HG02798 (cell line): ENCODE data around the gene LRRN2.
"Not testable (repeated sequence)": the region's sequence is repeated elsewhere in the genome, so short reads cannot be mapped to it uniquely, and the experiment has no call there.

Experiments
- ATAC-seq: cut with Tn5 transposase; IDR thresholded peaks from one replicate; pipeline ENCODE4 v1.9.1; 2021; ENCODE audit warnings: mild to moderate bottlenecking; ENCODE audit not compliant: unreplicated experiment, poor library complexity

Gene LRRN2

DNA sequence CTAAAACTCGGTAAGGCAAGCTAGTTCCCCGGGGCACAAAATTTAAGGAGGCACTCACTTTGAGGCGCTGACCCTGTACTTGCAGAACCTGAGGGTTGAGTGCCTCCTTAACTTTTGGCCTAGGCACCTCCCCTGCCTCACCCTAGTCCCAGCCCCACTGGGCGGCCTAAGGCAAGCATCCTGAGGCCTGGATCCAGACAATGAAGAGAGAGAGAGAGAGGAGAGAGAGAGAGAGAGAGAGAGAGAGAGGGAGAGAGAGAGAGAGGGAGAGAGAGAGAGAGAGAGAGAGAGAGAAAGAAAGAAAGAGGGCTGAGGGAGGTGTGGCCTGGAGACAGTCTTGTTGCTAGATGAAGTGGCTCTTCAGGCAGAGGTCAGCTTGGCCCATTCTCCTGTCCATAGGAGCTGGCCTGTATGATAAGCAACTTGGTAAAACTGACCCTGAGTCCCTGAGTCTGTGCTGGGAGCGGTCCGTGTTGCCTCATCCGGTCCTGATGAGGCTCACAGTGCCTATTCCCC, 7.4 kb upstream of the LRRN2 start:
- ATAC-seq: no peak

- no peak for ATAC-seq
Observed at GRCh38 chr1:204692325-204692840, 6.8 kb upstream of the LRRN2 start.

DNA sequence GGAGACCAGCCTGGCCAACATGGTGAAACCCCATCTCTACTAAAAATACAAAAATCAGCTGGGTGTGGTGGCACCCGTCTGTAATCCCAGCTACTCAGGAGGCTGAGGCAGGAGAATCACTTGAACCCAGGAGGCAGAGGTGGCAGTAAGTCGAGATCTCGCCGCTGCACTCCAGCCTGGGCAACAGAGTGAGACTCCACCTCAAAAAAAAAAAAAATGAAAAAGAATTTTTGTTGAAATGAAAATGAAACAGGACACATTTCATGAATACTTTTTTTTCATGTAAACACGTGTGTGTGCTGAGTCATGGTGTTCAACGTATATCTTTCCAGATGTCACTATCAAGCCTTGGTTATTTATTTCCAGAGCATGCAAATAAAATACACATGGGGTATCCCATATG, 5.8 kb upstream of the LRRN2 start:
- not testable (repeated sequence) for ATAC-seq

GRCh38 chr1:204688776-204689175, 3.2 kb upstream of the LRRN2 start:
- no peak for ATAC-seq

DNA sequence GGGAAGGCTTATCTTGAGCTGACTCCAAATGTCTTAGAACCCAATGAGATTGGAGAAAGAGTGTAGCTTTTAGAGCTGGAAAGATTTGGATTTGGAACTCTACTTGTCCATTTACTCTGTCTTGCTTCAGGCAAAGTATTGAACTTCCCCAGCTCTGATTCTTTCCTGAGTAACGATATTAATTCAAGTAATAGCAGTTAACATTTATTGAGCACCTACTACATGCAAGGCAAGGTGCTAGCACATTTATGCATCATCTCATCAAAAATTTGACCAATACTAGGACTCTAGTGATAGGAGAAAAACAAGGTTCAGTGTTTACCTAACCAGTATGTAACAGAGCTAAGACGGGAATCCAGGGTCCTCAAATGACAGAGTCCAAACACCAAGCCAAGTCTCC, 2.5 kb upstream of the LRRN2 start:
- no peak for ATAC-seq

GRCh38 chr1:204684571-204685235, 835 bp downstream of the LRRN2 start:
- no peak for ATAC-seq

GRCh38 chr1:204684206-204684570, 1.4 kb downstream of the LRRN2 start:
- no peak for ATAC-seq

DNA sequence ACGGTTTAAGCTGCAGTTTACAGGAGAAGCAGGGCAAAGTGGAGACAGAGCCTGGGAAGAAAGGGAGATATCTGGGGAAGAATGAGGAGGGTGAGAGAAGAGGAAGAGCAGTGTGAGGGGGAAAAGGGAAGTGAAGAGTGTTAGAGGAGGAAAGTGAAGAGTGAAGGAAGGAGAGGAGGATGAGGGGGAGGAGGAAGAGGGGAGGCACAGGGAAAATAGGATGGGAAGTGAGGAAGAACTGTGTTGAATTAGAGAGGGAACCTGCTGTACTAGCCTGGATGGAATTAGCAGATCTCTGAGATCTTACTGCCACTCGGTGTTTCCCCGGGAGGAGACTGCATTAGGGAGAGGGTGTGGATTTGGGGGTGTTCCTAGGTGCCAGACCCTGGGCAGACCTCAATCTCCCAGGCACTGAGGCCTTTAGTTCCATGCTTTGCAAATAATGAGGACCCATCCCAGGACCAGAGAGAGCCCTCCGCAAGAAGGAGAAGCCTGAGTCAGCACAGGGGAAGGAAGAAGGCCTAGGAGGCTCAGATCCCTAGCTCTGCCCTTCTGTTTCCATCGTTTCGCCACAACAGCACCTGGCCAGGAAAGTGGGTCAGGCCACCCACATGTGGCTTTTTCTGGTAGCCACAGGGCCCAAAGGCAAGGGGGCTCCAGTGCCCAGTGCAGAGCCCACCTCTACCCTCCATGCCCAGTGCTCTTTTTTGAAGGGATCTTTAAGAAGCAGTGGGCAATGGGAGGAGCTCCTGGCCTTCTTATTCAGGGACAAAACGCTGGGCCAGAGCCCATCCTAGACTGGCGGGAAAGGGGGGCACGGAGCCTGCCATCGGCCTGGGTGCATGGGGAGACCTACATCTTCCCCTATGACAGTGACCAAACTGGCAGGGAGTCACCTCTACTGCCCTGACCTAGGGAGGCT, 2.0 kb downstream of the LRRN2 start:
- no peak for ATAC-seq

GRCh38 chr1:204680461-204680860, 5.1 kb downstream of the LRRN2 start:
- no peak for ATAC-seq

DNA sequence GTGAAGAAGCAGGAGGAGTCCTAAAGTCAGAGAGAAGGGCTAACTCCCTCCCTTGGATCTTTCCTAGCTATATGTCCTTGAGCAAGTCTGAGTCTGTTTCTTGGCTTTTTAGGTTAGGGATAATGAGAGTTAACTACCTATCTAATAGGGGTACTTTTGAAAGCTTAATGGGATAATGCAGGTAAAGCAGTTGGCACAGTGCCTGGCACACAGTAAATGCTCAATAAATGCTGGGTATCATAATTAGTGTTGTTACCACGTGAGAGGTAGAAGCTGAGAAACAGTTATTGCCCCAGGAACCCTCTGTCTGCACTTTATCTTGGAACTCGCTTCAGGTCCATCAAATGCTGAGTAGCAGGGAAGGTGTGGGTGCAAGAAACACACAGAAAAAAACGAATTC, 5.5 kb downstream of the LRRN2 start:
- no peak for ATAC-seq

GRCh38 chr1:204678721-204679475, 6.6 kb downstream of the LRRN2 start:
- ATAC-seq: no peak

DNA sequence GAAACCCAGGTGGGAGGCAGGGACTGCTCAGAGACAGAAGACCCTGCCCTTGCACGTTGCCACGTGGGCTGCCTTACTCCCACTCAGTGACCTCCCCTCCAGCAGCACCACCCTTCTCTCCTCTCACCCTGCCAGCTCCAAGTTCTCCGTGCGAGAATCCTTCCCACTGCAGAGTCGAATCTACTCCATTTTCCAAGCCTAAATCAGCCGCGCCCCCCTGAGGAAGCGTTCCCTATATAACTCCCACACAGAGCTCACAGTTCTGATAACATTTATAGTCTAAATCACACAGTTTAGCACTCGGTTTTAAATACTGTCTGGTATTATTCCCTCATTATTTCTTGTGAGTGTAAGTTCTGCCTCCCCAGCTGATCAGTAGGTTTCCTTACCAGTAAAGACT, 7.7 kb downstream of the LRRN2 start:
- ATAC-seq: no peak

DNA sequence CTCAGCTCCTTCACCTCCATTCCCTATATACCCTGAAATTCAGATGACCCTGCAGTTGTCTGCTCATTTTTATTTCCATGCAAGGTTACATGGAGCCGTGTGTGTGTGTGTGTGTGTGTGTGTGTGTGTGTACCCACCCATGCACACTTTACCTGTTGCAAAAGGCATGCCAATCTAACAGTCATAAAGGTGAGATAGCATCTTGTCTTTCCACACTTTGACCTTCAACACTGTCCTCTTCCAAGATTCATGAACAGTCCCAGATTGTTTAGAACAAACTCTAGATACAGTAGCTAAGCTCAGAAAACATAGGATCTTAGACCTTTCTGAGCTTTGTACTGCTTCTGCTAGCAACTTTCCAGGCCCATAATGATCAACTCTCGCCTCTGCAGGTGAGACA, 9.5 kb downstream of the LRRN2 start:
- ATAC-seq: no peak

DNA sequence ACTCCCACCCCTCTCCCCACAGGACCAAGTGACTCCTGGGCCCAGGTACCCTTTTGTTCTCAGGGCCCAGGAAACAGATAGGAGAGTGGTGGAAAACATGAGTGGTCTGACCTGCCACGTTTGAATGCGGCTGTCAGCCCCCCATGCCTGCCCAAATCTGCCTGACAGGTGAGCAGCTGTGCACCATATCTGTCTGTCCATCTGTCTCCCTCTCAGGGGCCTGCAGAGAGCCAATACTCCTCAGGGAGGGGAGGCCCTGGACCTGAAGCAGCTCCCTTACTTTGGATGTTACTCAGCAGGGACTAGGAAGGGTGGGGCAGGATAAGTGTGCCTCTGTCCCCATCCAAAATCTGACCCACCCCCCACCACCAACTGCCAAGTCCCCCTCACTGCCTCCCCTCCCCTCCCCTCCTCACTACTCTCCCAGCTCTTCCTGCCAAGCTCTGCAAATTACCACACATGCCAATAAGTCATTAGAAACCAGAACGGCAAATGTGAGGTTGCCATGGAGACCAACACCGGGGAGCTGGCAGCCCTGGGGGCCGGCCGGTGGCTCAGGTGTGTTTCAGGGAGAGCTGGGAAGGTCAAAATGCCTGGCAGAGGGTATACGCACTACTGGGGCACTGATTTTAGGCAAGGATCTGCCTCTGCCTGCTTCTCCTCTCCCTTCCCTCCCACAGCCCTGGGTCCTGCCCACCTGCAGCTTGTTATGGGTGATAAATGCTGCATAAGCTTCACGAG, 11.5 kb downstream of the LRRN2 start:
- no peak for ATAC-seq

DNA sequence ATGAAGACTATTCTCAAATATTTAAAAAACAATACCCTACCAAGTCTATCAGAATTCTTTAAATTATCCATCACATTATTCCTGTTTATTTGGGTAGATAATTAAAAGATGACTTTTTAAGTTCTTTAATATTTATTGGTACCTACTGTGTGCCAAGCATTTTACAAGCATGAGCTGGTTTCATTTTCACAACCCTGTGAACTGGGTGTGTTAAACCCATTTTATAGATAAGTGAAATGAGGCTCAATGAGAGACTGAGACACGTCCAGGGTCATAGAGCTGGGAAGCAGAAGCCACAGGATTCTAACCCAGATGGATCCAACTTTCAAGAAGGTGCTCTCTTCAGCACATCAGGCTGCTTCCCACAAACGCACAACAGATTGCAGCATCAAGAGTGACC, 12.3 kb downstream of the LRRN2 start:
- ATAC-seq: no peak

GRCh38 chr1:204672482-204673121, 12.9 kb downstream of the LRRN2 start:
- ATAC-seq: no peak

- ATAC-seq: no peak
Observed at GRCh38 chr1:204672069-204672468, 13.5 kb downstream of the LRRN2 start.

- ATAC-seq: no peak
Observed at GRCh38 chr1:204670152-204670927, 15.2 kb downstream of the LRRN2 start.

DNA sequence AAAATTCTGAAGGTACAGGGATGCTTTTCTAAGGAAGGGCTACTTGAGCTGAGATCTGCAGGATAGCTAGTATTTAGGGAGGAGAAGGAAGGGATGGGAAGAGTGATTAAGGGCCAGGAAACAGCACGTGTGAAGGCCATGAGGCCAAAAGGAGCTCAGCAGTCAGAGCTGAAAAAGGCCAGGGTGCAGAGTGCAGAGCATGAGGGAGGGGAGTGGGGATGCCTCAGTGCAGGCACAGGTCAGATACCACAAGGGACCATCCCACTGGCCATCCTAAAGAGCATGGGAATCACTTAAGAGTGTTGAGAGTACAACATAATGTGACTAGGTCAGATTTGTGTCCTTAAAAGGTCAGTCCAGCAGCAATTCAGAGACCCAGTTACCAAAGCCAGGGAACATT, 16.0 kb downstream of the LRRN2 start:
- ATAC-seq: no peak
